Kidney (tissue), 14 donors: ENCODE data around the gene DYNC2H1. TPM values are rescaled to one million over a fixed set of nuclear protein-coding genes. Genes with fewer than 3 reads are reported as not detected.
"Not testable (repeated sequence)": the region's sequence is repeated elsewhere in the genome, so short reads cannot be mapped to it uniquely, and the experiment has no call there.

ENCODE experiments used
- DNase-seq, 5 donors: peaks; one replicate each; pipeline ENCODE4 v3.0.0-alpha.2; 2013 to 2020
- FAIRE-seq: peaks from 2 replicates; lab custom pipeline; 2012; peaks lifted over from hg19 to GRCh38; lab: Jason Lieb, UNC
- H3K27ac ChIP-seq, 2 donors: one replicate each; pipeline ENCODE4 v1.7.0; 2013; ENCODE audit warnings: low read depth in 2 of 2, low read length in 2 of 2, inconsistent platforms in 1 of 2
- H3K27me3 ChIP-seq: one replicate; pipeline ENCODE4 v1.7.1; 2013; ENCODE audit warnings: low read length, inconsistent platforms; ENCODE audit not compliant: control insufficient read depth, insufficient read depth
- H3K36me3 ChIP-seq, 3 donors: one replicate each; pipeline versions ENCODE4 v1.7.0 to v1.7.1; 2013; ENCODE audit warnings: low read length in 3 of 3, control low read depth in 1 of 3, inconsistent platforms in 1 of 3; ENCODE audit not compliant: insufficient read depth in 3 of 3, control insufficient read depth in 2 of 3
- H3K4me1 ChIP-seq, 3 donors: one replicate each; pipeline versions ENCODE4 v1.7.0 to v1.7.1; 2013; ENCODE audit warnings: low read length in 3 of 3, inconsistent platforms in 1 of 3, low read depth in 1 of 3; ENCODE audit not compliant: control insufficient read depth in 2 of 3, insufficient read depth in 2 of 3
- H3K4me3 ChIP-seq, 3 donors: one replicate each; pipeline versions ENCODE4 v1.7.0 to v1.8.1; 2013; ENCODE audit warnings: low read length in 3 of 3, control low read depth in 1 of 3, inconsistent platforms in 1 of 3
- H3K9ac ChIP-seq, 3 donors: one replicate each; pipeline versions ENCODE4 v1.7.0 to v1.7.1; 2013; ENCODE audit warnings: low read length in 3 of 3, control low read depth in 1 of 3, inconsistent platforms in 1 of 3
- H3K9me3 ChIP-seq, 3 donors: one replicate each; pipeline versions ENCODE4 v1.7.0 to v1.7.1; 2013; ENCODE audit warnings: low read length in 3 of 3, control low read depth in 1 of 3, inconsistent platforms in 1 of 3; ENCODE audit not compliant: control insufficient read depth in 2 of 3, insufficient read depth in 1 of 3
- intact Hi-C: fragments of 100-400 bp; cut with DNase I; formaldehyde crosslinking; loops from one replicate; pipeline ENCODE4 v1.11.1; 2022
- polyA plus RNA-seq: library from polyadenylated mRNA; stranded (reverse); fragments of 350-450 nt; fragmentation: Illumina TruSeq; extraction: RNeasy Lipid Tissue Mini Kit (QIAGEN cat#74804); gene quantifications from one replicate; pipeline ENCODE4 v1.2.3, GENCODE V29; 2014; ENCODE audit warnings: low read depth, low replicate concordance; ENCODE audit not compliant: insufficient read depth
- total RNA-seq: library from RNA; stranded (reverse); fragmentation: NEBNext Ultra II Directional; extraction: Animal tissue kit (Norgen Biotek cat#: 25700); gene quantifications from one replicate; pipeline ENCODE4 v1.2.1, GENCODE V29; 2021
- TF ChIP-seq, protein P1 (sequence below): IDR thresholded peaks from 3 replicates; pipeline ENCODE4 v1.5.1; 2012; ENCODE audit warnings: mild to moderate bottlenecking, moderate library complexity, borderline replicate concordance; ENCODE audit not compliant: insufficient read depth; ENCODE audit errors: extremely low read depth
- donor health status: control.
- donor health status: control.
- donor health status: control.
- donor health status: control.
- donor health status: control.
- donor health status: DM: yes; HTN: yes; CAD: no.
- donor health status: Normal renal cell carcinoma (clear cell type).

Gene DYNC2H1
- total and polyA plus RNA-seq, 2 donors from 2014 or later, result 13.5 to 30.9 TPM

DNA sequence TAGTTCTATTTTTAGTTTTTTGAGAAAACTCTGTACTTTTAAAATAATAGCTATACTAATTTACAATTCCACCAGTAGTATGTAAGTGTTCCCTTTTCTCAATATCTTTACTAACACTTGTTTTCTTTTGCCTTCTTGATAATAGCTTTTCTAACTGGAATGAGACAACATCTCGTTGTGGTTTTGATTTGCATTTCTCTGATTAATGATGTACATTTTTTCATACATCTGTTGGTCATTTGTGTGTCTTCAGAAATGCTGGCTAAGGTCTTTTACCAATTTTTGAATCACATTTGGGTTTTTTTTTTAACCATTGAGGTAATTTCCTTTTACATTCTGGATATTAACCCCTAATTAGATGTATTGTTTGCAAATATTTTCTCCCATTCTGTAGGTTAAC, 258.9 kb downstream of the DYNC2H1 start:
- DNase-seq (no peak), FAIRE-seq (no peak)
- intact Hi-C loops, result no loop called here

DNA sequence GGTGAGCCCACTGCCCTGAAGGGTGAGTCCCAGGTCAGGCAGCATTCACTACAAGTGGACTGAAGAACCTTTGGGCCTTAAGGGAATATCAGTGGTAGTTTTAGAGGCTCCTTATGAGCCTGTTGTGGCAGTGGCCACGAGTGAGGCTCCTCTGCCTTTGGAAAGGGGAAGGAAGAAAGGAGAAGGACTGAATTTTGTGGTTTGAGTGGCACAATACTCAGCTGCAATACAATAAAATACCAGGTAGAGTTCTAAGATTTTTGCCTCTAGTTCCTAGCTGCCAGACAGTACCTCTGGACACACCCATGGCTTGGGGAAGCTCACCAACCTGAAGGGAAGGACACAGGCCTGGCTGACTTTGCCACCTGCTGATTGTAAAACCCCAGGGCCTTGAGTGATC, 260.9 kb downstream of the DYNC2H1 start:
- Histone ChIP-seq H3K27ac (no peak overlapping the region), H3K4me1 (no peaks in the 10 kb centered on the region), H3K27me3 (no peaks in the 10 kb centered on the region), H3K36me3 (peaks cover 0 to 3% (median 0%) of the 10 kb centered on the region in 3 donors), H3K4me3 (no peak overlapping the region), H3K9me3 (peaks cover 0 to 5% (median 0%) of the 10 kb centered on the region in 3 donors), H3K9ac (no peak overlapping the region)
- intact Hi-C loops, result no loop called here
- FAIRE-seq (no peak), DNase-seq (no peak)
- TF ChIP-seq, protein P1, sequence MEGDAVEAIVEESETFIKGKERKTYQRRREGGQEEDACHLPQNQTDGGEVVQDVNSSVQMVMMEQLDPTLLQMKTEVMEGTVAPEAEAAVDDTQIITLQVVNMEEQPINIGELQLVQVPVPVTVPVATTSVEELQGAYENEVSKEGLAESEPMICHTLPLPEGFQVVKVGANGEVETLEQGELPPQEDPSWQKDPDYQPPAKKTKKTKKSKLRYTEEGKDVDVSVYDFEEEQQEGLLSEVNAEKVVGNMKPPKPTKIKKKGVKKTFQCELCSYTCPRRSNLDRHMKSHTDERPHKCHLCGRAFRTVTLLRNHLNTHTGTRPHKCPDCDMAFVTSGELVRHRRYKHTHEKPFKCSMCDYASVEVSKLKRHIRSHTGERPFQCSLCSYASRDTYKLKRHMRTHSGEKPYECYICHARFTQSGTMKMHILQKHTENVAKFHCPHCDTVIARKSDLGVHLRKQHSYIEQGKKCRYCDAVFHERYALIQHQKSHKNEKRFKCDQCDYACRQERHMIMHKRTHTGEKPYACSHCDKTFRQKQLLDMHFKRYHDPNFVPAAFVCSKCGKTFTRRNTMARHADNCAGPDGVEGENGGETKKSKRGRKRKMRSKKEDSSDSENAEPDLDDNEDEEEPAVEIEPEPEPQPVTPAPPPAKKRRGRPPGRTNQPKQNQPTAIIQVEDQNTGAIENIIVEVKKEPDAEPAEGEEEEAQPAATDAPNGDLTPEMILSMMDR, result no peak

More for the DNA sequence above, 258.9 kb downstream of the DYNC2H1 start:
- TF ChIP-seq, protein P1, result no peak
- no peak overlapping the region for H3K9ac ChIP-seq
- H3K9me3 ChIP-seq, result no peaks in the 10 kb centered on the region
- H3K36me3 ChIP-seq, result peaks cover 0 to 3% (median 0%) of the 10 kb centered on the region in 3 donors
- no peak overlapping the region for H3K27ac ChIP-seq
- H3K4me3 ChIP-seq, result no peak overlapping the region
- H3K4me1 ChIP-seq, result no peaks in the 10 kb centered on the region
- no peaks in the 10 kb centered on the region for H3K27me3 ChIP-seq

DNA sequence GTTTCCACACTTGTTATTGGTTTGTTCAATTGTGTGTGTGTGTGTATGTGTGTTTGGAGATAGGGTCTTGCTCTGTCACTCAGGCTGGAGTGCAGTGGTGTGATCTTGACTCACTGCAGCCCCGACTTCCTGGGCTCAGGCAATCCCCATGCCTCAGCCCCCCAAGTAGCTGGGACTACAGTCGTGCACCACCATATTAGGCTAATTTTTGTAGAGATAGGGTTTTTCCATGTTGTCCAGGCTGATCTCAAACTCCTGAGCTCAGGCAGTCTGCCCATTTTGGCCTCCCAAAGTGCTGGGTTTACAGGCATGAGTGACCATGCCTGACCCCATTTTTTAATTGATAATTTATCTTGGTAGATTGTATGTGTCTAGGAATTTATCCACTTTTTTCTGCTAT, 263.7 kb downstream of the DYNC2H1 start:
- no peak for DNase-seq
- no peaks in the 10 kb centered on the region for H3K27me3 ChIP-seq
- H3K4me3 ChIP-seq, result no peak overlapping the region
- no peak overlapping the region for H3K9ac ChIP-seq
- H3K9me3 ChIP-seq, result peaks cover 0 to 5% (median 0%) of the 10 kb centered on the region in 3 donors
- H3K4me1 ChIP-seq, result no peaks in the 10 kb centered on the region
- TF ChIP-seq, protein P1, result no peak
- no peak overlapping the region for H3K27ac ChIP-seq
- FAIRE-seq, result no peak
- intact Hi-C loops, result no loop called here
- peaks cover 0 to 3% (median 0%) of the 10 kb centered on the region in 3 donors for H3K36me3 ChIP-seq

DNA sequence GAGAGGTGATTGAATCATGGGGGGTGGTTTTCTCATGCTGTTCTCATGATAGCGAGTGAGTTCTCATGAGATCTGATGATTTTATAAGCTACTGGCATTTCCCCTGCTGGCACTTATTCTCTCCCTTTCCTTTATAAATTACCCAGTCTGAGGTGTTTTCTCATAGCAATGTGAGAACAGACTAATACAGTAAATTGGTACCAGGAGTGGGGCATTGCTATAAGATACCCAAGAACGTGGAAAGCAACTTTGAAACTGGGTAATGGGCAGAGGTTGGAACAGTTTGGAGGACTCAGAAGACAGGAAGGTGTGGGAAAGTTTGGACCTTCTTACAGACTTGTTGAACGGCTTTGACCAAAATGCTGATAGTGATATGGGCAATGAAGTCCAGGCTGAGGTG, 265.0 kb downstream of the DYNC2H1 start:
- intact Hi-C loops, H3K27me3 ChIP-seq, H3K4me1 ChIP-seq, DNase-seq, H3K9me3 ChIP-seq, H3K4me3 ChIP-seq, H3K9ac ChIP-seq, FAIRE-seq, H3K36me3 ChIP-seq, H3K27ac ChIP-seq: not testable (repeated sequence)
